H1 (cell line): ENCODE data around the gene FPR2. TPM values are rescaled to one million over a fixed set of nuclear protein-coding genes. Genes with fewer than 3 reads are reported as not detected.

Source experiments
- CTCF ChIA-PET: fragments of 300-600 bp; sonication (Branson Sonifier 250); formaldehyde crosslinking; loops from one replicate; lab custom pipeline; 2021; ENCODE audit not compliant: partially characterized antibody; lab: Charles Lee
- POLR2A ChIA-PET: fragments of 300-600 bp; sonication (Branson Sonifier 250); formaldehyde crosslinking; loops from one replicate; lab custom pipeline; 2021; ENCODE audit warnings: inconsistent platforms; ENCODE audit not compliant: partially characterized antibody; lab: Charles Lee
- DNase-seq, 2 experiments: peaks; one replicate each; pipeline versions ENCODE4 v3.0.0 to v3.0.0-alpha.2; 2010 to 2022; ENCODE audit warnings: low spot score in 2 of 2, low read depth in 1 of 2, mixed read lengths in 1 of 2
- FAIRE-seq: peaks from 2 replicates; lab custom pipeline; 2011; peaks lifted over from hg19 to GRCh38; lab: Jason Lieb, UNC
- H2AFZ ChIP-seq: 2 replicates; pipeline ENCODE4 v1.8.1; 2012; ENCODE audit warnings: low read length, inconsistent platforms
- H2AK5ac ChIP-seq: 2 replicates; pipeline ENCODE4 v1.6.1; 2013; ENCODE audit warnings: low read depth, low read length
- H2BK120ac ChIP-seq: replicated peaks from 2 replicates; pipeline ENCODE3; 2013; ENCODE audit warnings: low read depth, low read length, inconsistent platforms
- H2BK12ac ChIP-seq: 2 replicates; pipeline ENCODE4 v1.6.1; 2013; ENCODE audit warnings: low read depth, low read length
- H2BK15ac ChIP-seq: 2 replicates; pipeline ENCODE4 v1.6.1; 2013; ENCODE audit warnings: low read length
- H2BK20ac ChIP-seq: 2 replicates; pipeline ENCODE4 v1.6.1; 2013; ENCODE audit warnings: low read length
- H2BK5ac ChIP-seq: 2 replicates; pipeline ENCODE4 v1.6.1; 2013; ENCODE audit warnings: low read depth, low read length
- H3K14ac ChIP-seq: 2 replicates; pipeline ENCODE4 v1.6.1; 2013; ENCODE audit warnings: inconsistent platforms; ENCODE audit not compliant: insufficient read length
- H3K18ac ChIP-seq: 2 replicates; pipeline ENCODE4 v1.6.1; 2013; ENCODE audit warnings: low read length; ENCODE audit errors: extremely low read depth
- H3K23ac ChIP-seq: 2 replicates; pipeline ENCODE4 v1.6.1; 2013; ENCODE audit warnings: inconsistent platforms; ENCODE audit not compliant: insufficient read length
- H3K23me2 ChIP-seq: 2 replicates; pipeline ENCODE4 v1.6.1; 2013; ENCODE audit warnings: low read depth, low read length
- H3K27ac ChIP-seq: 2 replicates; pipeline ENCODE4 v1.6.1; 2011; ENCODE audit warnings: low read depth, low read length, inconsistent platforms
- H3K27me3 ChIP-seq, 4 experiments: replicated peaks in 1 of 4; 1 replicate in 1 of 4; 2 replicates in 3 of 4; pipeline versions ENCODE4 v1.6.1 to v1.8.1; 2011 to 2013; ENCODE audit warnings: low read length in 3 of 4, mild to moderate bottlenecking in 3 of 4, inconsistent platforms in 2 of 4, mixed read lengths in 2 of 4, moderate library complexity in 1 of 4; ENCODE audit not compliant: control insufficient read depth in 3 of 4, insufficient read depth in 3 of 4; ENCODE audit errors: extremely low read depth in 1 of 4
- H3K36me3 ChIP-seq, 4 experiments: 2 replicates each; pipeline versions ENCODE4 v1.6.1 to v1.8.1; 2011 to 2013; ENCODE audit warnings: mild to moderate bottlenecking in 4 of 4, low read length in 3 of 4, moderate library complexity in 2 of 4, control low read depth in 1 of 4, inconsistent platforms in 1 of 4; ENCODE audit not compliant: insufficient read depth in 4 of 4, control insufficient read depth in 2 of 4
- H3K4ac ChIP-seq: replicated peaks from 2 replicates; pipeline ENCODE3; 2013; ENCODE audit warnings: low read length, low read depth, mixed read lengths, inconsistent platforms; ENCODE audit not compliant: insufficient read length
- H3K4me1 ChIP-seq, 4 experiments: replicated peaks in 1 of 4; 1 replicate in 1 of 4; 2 replicates in 3 of 4; pipeline versions ENCODE4 v1.6.1 to v1.8.1; 2011 to 2013; ENCODE audit warnings: low read length in 3 of 4, inconsistent platforms in 2 of 4, mixed read lengths in 1 of 4; ENCODE audit not compliant: insufficient read depth in 4 of 4, control insufficient read depth in 3 of 4
- H3K4me2 ChIP-seq, 2 experiments: 2 replicates each; pipeline versions ENCODE4 v1.6.1 to v1.8.1; 2011 to 2013; ENCODE audit warnings: low read depth in 2 of 2, low read length in 2 of 2, control low read depth in 1 of 2, inconsistent platforms in 1 of 2, mild to moderate bottlenecking in 1 of 2; ENCODE audit not compliant: insufficient read depth in 1 of 2
- H3K4me3 ChIP-seq, 4 experiments: fragments of 200-600, 300-600 bp in 1 of 4; sonication (generic), shearing (Covaris generic), sonication (Bioruptor Twin) in 1 of 4; 2 replicates each; pipeline versions ENCODE4 v1.5.1 to v1.8.1; 2011 to 2016; ENCODE audit warnings: low read length in 4 of 4, low read depth in 3 of 4, control low read depth in 2 of 4, inconsistent platforms in 2 of 4, mild to moderate bottlenecking in 2 of 4, mixed read lengths in 1 of 4, moderate library complexity in 1 of 4; ENCODE audit not compliant: insufficient read depth in 2 of 4; ENCODE audit errors: extremely low read depth in 1 of 4
- H3K56ac ChIP-seq: replicated peaks from 2 replicates; pipeline ENCODE3; 2013; ENCODE audit warnings: low read depth, mild to moderate bottlenecking, mixed read lengths, low read length, inconsistent platforms; ENCODE audit not compliant: insufficient read length
- H3K79me1 ChIP-seq: 2 replicates; pipeline ENCODE4 v1.6.1; 2013; ENCODE audit warnings: low read depth, low read length, control low read depth
- H3K79me2 ChIP-seq, 2 experiments: 2 replicates each; pipeline versions ENCODE4 v1.6.1 to v1.8.1; 2012 to 2013; ENCODE audit warnings: low read length in 2 of 2, mild to moderate bottlenecking in 2 of 2, inconsistent platforms in 1 of 2; ENCODE audit not compliant: insufficient read depth in 2 of 2, control insufficient read depth in 1 of 2
- H3K9ac ChIP-seq, 4 experiments: replicated peaks in 1 of 4; 1 replicate in 1 of 4; 2 replicates in 3 of 4; pipeline versions ENCODE4 v1.6.1 to v1.8.1; 2011 to 2013; ENCODE audit warnings: low read depth in 3 of 4, low read length in 3 of 4, control low read depth in 2 of 4, mild to moderate bottlenecking in 2 of 4, moderate library complexity in 2 of 4, inconsistent platforms in 1 of 4; ENCODE audit errors: extremely low read depth in 1 of 4
- H3K9me3 ChIP-seq, 2 experiments: 2 replicates each; pipeline versions ENCODE4 v1.6.1 to v1.8.1; 2012 to 2013; ENCODE audit warnings: mild to moderate bottlenecking in 2 of 2, moderate library complexity in 2 of 2, control low read depth in 1 of 2, inconsistent platforms in 1 of 2, low read depth in 1 of 2, low read length in 1 of 2, mixed read lengths in 1 of 2; ENCODE audit not compliant: insufficient read depth in 2 of 2
- H4K20me1 ChIP-seq, 2 experiments: replicated peaks in 1 of 2; 2 replicates each; pipeline versions ENCODE3 to v1.8.1; 2011 to 2013; ENCODE audit warnings: inconsistent platforms in 2 of 2, low read length in 2 of 2, mild to moderate bottlenecking in 1 of 2; ENCODE audit not compliant: insufficient read depth in 2 of 2, control insufficient read depth in 1 of 2
- H4K5ac ChIP-seq: 2 replicates; pipeline ENCODE4 v1.6.1; 2013; ENCODE audit warnings: low read length, low read depth, mixed read lengths, inconsistent platforms; ENCODE audit not compliant: insufficient read length
- H4K8ac ChIP-seq: 2 replicates; pipeline ENCODE4 v1.8.0; 2013; ENCODE audit warnings: mild to moderate bottlenecking, moderate library complexity, low read length, inconsistent platforms; ENCODE audit not compliant: insufficient read depth; ENCODE audit errors: extremely low read depth
- H4K91ac ChIP-seq: replicated peaks from 2 replicates; pipeline ENCODE3; 2013; ENCODE audit warnings: low read length, mixed read lengths, inconsistent platforms; ENCODE audit not compliant: insufficient read length
- BACH1 ChIP-seq: IDR thresholded peaks from 2 replicates; pipeline ENCODE4 v1.6.1; 2012; ENCODE audit warnings: low read length, improper control_type of control experiment
- BCL11A ChIP-seq, 2 experiments: IDR thresholded peaks; one replicate each; pipeline ENCODE4 v1.6.1; 2011; ENCODE audit warnings: low read depth in 2 of 2, low read length in 2 of 2, mild to moderate bottlenecking in 2 of 2
- CHD1 ChIP-seq: IDR thresholded peaks from 2 replicates; pipeline ENCODE4 v1.6.1; 2012; ENCODE audit warnings: low read depth, low read length, improper control_type of control experiment
- CHD2 ChIP-seq: IDR thresholded peaks from 2 replicates; pipeline ENCODE4 v1.6.1; 2012; ENCODE audit warnings: low read length, improper control_type of control experiment
- EZH2 ChIP-seq: fragments of 200-600 bp; sonication (generic); IDR thresholded peaks from 2 replicates; pipeline ENCODE4 v1.7.1; 2012; ENCODE audit warnings: low read depth, mild to moderate bottlenecking, moderate library complexity, low read length, inconsistent platforms; ENCODE audit not compliant: severe bottlenecking
- HDAC6 ChIP-seq: IDR thresholded peaks from one replicate; pipeline ENCODE4 v1.7.1; 2012; ENCODE audit warnings: low read depth, mild to moderate bottlenecking, inconsistent platforms, low read length, moderate library complexity
- JUND ChIP-seq: IDR thresholded peaks from 2 replicates; pipeline ENCODE4 v1.6.1; 2011; ENCODE audit warnings: mild to moderate bottlenecking, improper control_type of control experiment, low read length
- KDM4A ChIP-seq: IDR thresholded peaks from one replicate; pipeline ENCODE4 v1.7.1; 2012; ENCODE audit warnings: low read depth, mild to moderate bottlenecking, moderate library complexity, low read length, inconsistent platforms; ENCODE audit not compliant: severe bottlenecking
- POU5F1 ChIP-seq: IDR thresholded peaks from 2 replicates; pipeline ENCODE4 v1.6.1; 2011; ENCODE audit warnings: low read depth, mild to moderate bottlenecking, low read length, moderate library complexity
- RNF2 ChIP-seq: fragments of 200-900, 300-1000 bp; sonication (generic); IDR thresholded peaks from 2 replicates; pipeline ENCODE4 v1.7.1; 2016; ENCODE audit warnings: borderline replicate concordance, low read depth, mild to moderate bottlenecking, antibody characterized with exemption, low read length; ENCODE audit not compliant: poor library complexity, severe bottlenecking; ENCODE audit errors: missing control alignments
- RXRA ChIP-seq: IDR thresholded peaks from 2 replicates; pipeline ENCODE4 v1.6.1; 2011; ENCODE audit warnings: low read depth, mild to moderate bottlenecking, low read length, moderate library complexity; ENCODE audit not compliant: insufficient read depth
- SIN3A ChIP-seq, 2 experiments: IDR thresholded peaks in 1 of 2; conservative IDR thresholded peaks in 1 of 2; 2 replicates each; pipeline ENCODE4 v1.6.1; 2011 to 2012; ENCODE audit warnings: low read length in 2 of 2, improper control_type of control experiment in 1 of 2, low read depth in 1 of 2, mild to moderate bottlenecking in 1 of 2
- SP1 ChIP-seq: IDR thresholded peaks from 2 replicates; pipeline ENCODE4 v1.6.1; 2011; ENCODE audit warnings: low read depth, low read length
- SP2 ChIP-seq: IDR thresholded peaks from 2 replicates; pipeline ENCODE4 v1.6.1; 2012; ENCODE audit warnings: mild to moderate bottlenecking, low read length, inconsistent platforms
- TCF12 ChIP-seq: IDR thresholded peaks from 2 replicates; pipeline ENCODE4 v1.6.1; 2011; ENCODE audit warnings: low read depth, mild to moderate bottlenecking, low read length
- WGBS, 2 experiments: shearing (Covaris generic) in 1 of 2; methylation state at CpG; one replicate each; pipeline versions ENCODE4 v1.1.6 to v1.1.7; 2013 to 2015; ENCODE audit warnings: low lambda C conversion rate in 2 of 2, mixed read lengths in 2 of 2, inconsistent platforms in 1 of 2, low coverage in 1 of 2, missing lambda C conversion rate in 1 of 2; ENCODE audit not compliant: insufficient replicate concordance in 2 of 2, insufficient coverage in 1 of 2, insufficient read length in 1 of 2; ENCODE audit errors: extremely low coverage in 1 of 2, missing lambda C conversion rate in 1 of 2; 5-methylcytosine and 5-hydroxymethylcytosine counted together
- polyA plus RNA-seq, 7 experiments: library from polyadenylated mRNA; depleted of rRNA in 3 of 7; stranded (reverse) in 5 of 7; unstranded in 2 of 7; fragments of >200 nt in 5 of 7; fragments of 200-250 nt in 2 of 7; gene quantifications; 1 replicate in 5 of 7; 2 replicates in 1 of 7; 4 replicates in 1 of 7; pipeline versions ENCODE4 v1.2.1 to v1.2.3, GENCODE V29; 2011 to 2013; ENCODE audit warnings: missing spikeins in 2 of 7, mixed read lengths in 2 of 7
- total RNA-seq: library from RNA; stranded (reverse); fragmentation: NEBNext Ultra II Directional; extraction: Animal tissue kit (Norgen Biotek cat#: 25700); gene quantifications from 2 replicates; pipeline ENCODE4 v1.2.1, GENCODE V29; 2021

Gene FPR2
- total and polyA plus RNA-seq, 2 of the 8 experiments (the other 6 are each of a cell fraction or from before 2014, with no cell fraction given): 0.17 TPM; not detected in 1

- Histone ChIP-seq H3K4ac (no peak overlapping the region), H4K5ac (no peak overlapping the region), H2BK12ac (no peak overlapping the region), H3K23me2 (no peaks in the 10 kb centered on the region; the same call in 1 of the 2 replicates), H3K36me3 (no peaks in the 10 kb centered on the region), H3K56ac (no peak overlapping the region), H3K4me2 (no peak overlapping the region), H2AFZ (no peak overlapping the region), H2AK5ac (no peak overlapping the region), H3K9me3 (peaks cover 6 to 9% of the 10 kb centered on the region in 2 experiments; a peak in 3 of 4 replicates), H3K27me3 (no peaks in the 10 kb centered on the region), H3K4me3 (no peak overlapping the region), H3K79me2 (no peaks in the 10 kb centered on the region), H2BK20ac (no peak overlapping the region), H4K20me1 (no peaks in the 10 kb centered on the region), H2BK120ac (no peak overlapping the region), H3K14ac (no peak overlapping the region), H4K8ac (no peak overlapping the region), H3K4me1 (no peaks in the 10 kb centered on the region), H4K91ac (no peak overlapping the region), H2BK15ac (no peak overlapping the region), H2BK5ac (no peak overlapping the region), H3K23ac (no peak overlapping the region), H3K9ac (no peak overlapping the region), H3K27ac (no peak overlapping the region), H3K18ac (no peak overlapping the region), H3K79me1 (no peaks in the 10 kb centered on the region)
- 94% methylated on average over 2 of the region's 2 CpGs; no CpG with 5 or more reads in 1 of the 2 experiments for WGBS, 2 experiments
- POLR2A ChIA-PET: no interaction called here
- DNase-seq: no peak
- CTCF ChIA-PET: interaction anchor here (1.6 kb wide), 1 partner anchor 10 kb away, joined by 7 read pairs; no protein-coding TSS in a partner anchor
- FAIRE-seq: no peak
- TF ChIP-seq CHD2: no peak
- TF ChIP-seq RXRA: no peak
- no peak for TF ChIP-seq TCF12
- no peak for TF ChIP-seq CHD1
- no peak for TF ChIP-seq KDM4A
- TF ChIP-seq BACH1: no peak
- TF ChIP-seq SP2: no peak
- no peak for TF ChIP-seq POU5F1
- no peak for TF ChIP-seq JUND
- no peak for TF ChIP-seq BCL11A (IDR thresholded peaks at IDR 0.05; ENCODE audit: low read depth in 2 of 2, low read length in 2 of 2)
- no peak for TF ChIP-seq EZH2
- no peak for TF ChIP-seq SP1
- TF ChIP-seq HDAC6: no peak
- no peak for TF ChIP-seq SIN3A (conservative IDR thresholded peaks at IDR 0.05 in 1 of 2, IDR thresholded peaks at IDR 0.05 in 1 of 2; ENCODE audit: low read depth in 1 of 2, low read length in 2 of 2)
- TF ChIP-seq RNF2: no peak
These were observed 27.0 kb downstream of the FPR2 start for GRCh38 chr19:51788029-51788428.
